BLaER1 treated with 17β-estradiol and CSF1 and Interleukin-3, amounts not matched to agents 10 nM and 100 nM (cell line): ENCODE measurements around the gene PRICKLE1.

Experiments
- H3K27ac ChIP-seq, 11 experiments: shearing (Covaris generic); formaldehyde crosslinking; 2 replicates each; pipeline ENCODE4 v1.8.1; 2022
- H3K27me3 ChIP-seq, 11 experiments: shearing (Covaris generic); formaldehyde crosslinking; 2 replicates each; pipeline ENCODE4 v1.8.1; 2022
- H3K36me3 ChIP-seq, 11 experiments: shearing (Covaris generic); formaldehyde crosslinking; 2 replicates each; pipeline ENCODE4 v1.8.1; 2022
- H3K4me1 ChIP-seq, 10 experiments: shearing (Covaris generic); formaldehyde crosslinking; 2 replicates each; pipeline ENCODE4 v1.8.1; 2022
- H3K4me2 ChIP-seq, 11 experiments: shearing (Covaris generic); formaldehyde crosslinking; 2 replicates each; pipeline ENCODE4 v1.8.1; 2022
- H3K4me3 ChIP-seq, 10 experiments: shearing (Covaris generic); formaldehyde crosslinking; 2 replicates each; pipeline ENCODE4 v1.8.1; 2022
- H3K9ac ChIP-seq, 11 experiments: shearing (Covaris generic); formaldehyde crosslinking; 2 replicates each; pipeline ENCODE4 v1.8.1; 2022
- H3K9me3 ChIP-seq, 11 experiments: shearing (Covaris generic); formaldehyde crosslinking; replicated peaks in 1 of 11; 2 replicates each; pipeline ENCODE4 v1.8.1; 2022
- H4K20me1 ChIP-seq, 11 experiments: shearing (Covaris generic); formaldehyde crosslinking; 2 replicates each; pipeline ENCODE4 v1.8.1; 2022
- Cebpa-rat ChIP-seq, 11 experiments: shearing (Covaris generic); IDR thresholded peaks; 2 replicates each; pipeline ENCODE4 v1.8.1; 2022

The PRICKLE1 gene

GRCh38 chr12:42492267-42492666, 97.3 kb downstream of the PRICKLE1 start:
- Histone ChIP-seq H3K27ac (no peak overlapping the region), H3K4me3 (no peak overlapping the region), H3K9me3 (no peaks in the 10 kb centered on the region), H4K20me1 (no peaks in the 10 kb centered on the region), H3K36me3 (no peaks in the 10 kb centered on the region), H3K9ac (no peak overlapping the region), H3K27me3 (no peaks in the 10 kb centered on the region), H3K4me1 (no peaks in the 10 kb centered on the region), H3K4me2 (no peak overlapping the region)
- no peak for TF ChIP-seq Cebpa-rat (IDR thresholded peaks at IDR 0.05)

GRCh38 chr12:42490261-42490842, 99.2 kb downstream of the PRICKLE1 start:
- peaks cover 0 to 8% (median 3%) of the 10 kb centered on the region in 11 experiments; a peak in 11 of 22 replicates for H3K27me3 ChIP-seq
- no peaks in the 10 kb centered on the region for H3K36me3 ChIP-seq

GRCh38 chr12:42486407-42486806, 103.1 kb downstream of the PRICKLE1 start:
- Histone ChIP-seq H3K4me3 (no peak overlapping the region), H3K9ac (no peak overlapping the region), H3K27ac (no peak overlapping the region), H4K20me1 (peaks cover 0 to 18% (median 0%) of the 10 kb centered on the region in 11 experiments; a peak in 4 of 22 replicates), H3K4me2 (no peak overlapping the region), H3K9me3 (no peaks in the 10 kb centered on the region), H3K4me1 (peaks cover 0 to 20% (median 10%) of the 10 kb centered on the region in 10 experiments; a peak in 13 of 20 replicates), H3K36me3 (no peaks in the 10 kb centered on the region), H3K27me3 (peaks cover 32 to 45% (median 39%) of the 10 kb centered on the region in 11 experiments)
- no peak for TF ChIP-seq Cebpa-rat (IDR thresholded peaks at IDR 0.05)

More at GRCh38 chr12:42490261-42490842, 99.2 kb downstream of the PRICKLE1 start:
- H4K20me1 ChIP-seq, result no peaks in the 10 kb centered on the region
- H3K9me3 ChIP-seq, result no peaks in the 10 kb centered on the region
- H3K27ac ChIP-seq, result no peak overlapping the region
- TF ChIP-seq Cebpa-rat (IDR thresholded peaks at IDR 0.05), result no peak
- H3K4me3 ChIP-seq, result no peak overlapping the region
- no peak overlapping the region for H3K4me2 ChIP-seq
- no peak overlapping the region for H3K9ac ChIP-seq
- no peaks in the 10 kb centered on the region for H3K4me1 ChIP-seq

- H3K27ac ChIP-seq, result no peak overlapping the region
- no peaks in the 10 kb centered on the region for H3K9me3 ChIP-seq
- H3K4me1 ChIP-seq, result peaks cover 0 to 20% (median 10%) of the 10 kb centered on the region in 10 experiments; a peak in 13 of 20 replicates
- H3K36me3 ChIP-seq, result no peaks in the 10 kb centered on the region
- H3K4me3 ChIP-seq, result no peak overlapping the region
- peaks cover 0 to 18% (median 0%) of the 10 kb centered on the region in 11 experiments; a peak in 4 of 22 replicates for H4K20me1 ChIP-seq
- no peak overlapping the region for H3K9ac ChIP-seq
- H3K27me3 ChIP-seq, result peaks cover 32 to 45% (median 39%) of the 10 kb centered on the region in 11 experiments
- no peak overlapping the region for H3K4me2 ChIP-seq
- no peak for TF ChIP-seq Cebpa-rat (IDR thresholded peaks at IDR 0.05)
Measured at GRCh38 chr12:42485823-42486222, 103.7 kb downstream of the PRICKLE1 start.

GRCh38 chr12:42484996-42485395, 104.5 kb downstream of the PRICKLE1 start:
- Histone ChIP-seq H3K27me3 (peaks cover 32 to 45% (median 39%) of the 10 kb centered on the region in 11 experiments), H3K4me2 (peak overlapping the region in 5 of 11 experiments; percentile 98 to 100 (median 99); a peak in 7 of 22 replicates), H3K36me3 (no peaks in the 10 kb centered on the region), H4K20me1 (peaks cover 0 to 18% (median 0%) of the 10 kb centered on the region in 11 experiments; a peak in 4 of 22 replicates), H3K27ac (no peak overlapping the region), H3K9ac (no peak overlapping the region), H3K9me3 (no peaks in the 10 kb centered on the region), H3K4me3 (no peak overlapping the region), H3K4me1 (peaks cover 0 to 20% (median 10%) of the 10 kb centered on the region in 10 experiments; a peak in 13 of 20 replicates)
- no peak for TF ChIP-seq Cebpa-rat (IDR thresholded peaks at IDR 0.05)

GRCh38 chr12:42483521-42483790, 106.1 kb downstream of the PRICKLE1 start:
- Histone ChIP-seq H4K20me1 (peaks cover 0 to 18% (median 0%) of the 10 kb centered on the region in 11 experiments; a peak in 4 of 22 replicates), H3K4me2 (peak overlapping the region; percentile 96 to 100 (median 99)), H3K9me3 (no peaks in the 10 kb centered on the region), H3K36me3 (no peaks in the 10 kb centered on the region), H3K4me3 (peak overlapping the region; percentile 62 to 83 (median 76)), H3K9ac (peak overlapping the region; percentile 39 to 79 (median 72)), H3K27me3 (peaks cover 32 to 45% (median 39%) of the 10 kb centered on the region in 11 experiments), H3K4me1 (peaks cover 0 to 20% (median 10%) of the 10 kb centered on the region in 10 experiments; a peak in 13 of 20 replicates), H3K27ac (peak overlapping the region in 4 of 11 experiments; percentile 9 to 37 (median 20); a peak in 2 of 22 replicates)
- no peak for TF ChIP-seq Cebpa-rat (IDR thresholded peaks at IDR 0.05)

- Histone ChIP-seq H3K27ac (peak overlapping the region in 5 of 11 experiments; percentile 9 to 37 (median 17); a peak in 3 of 22 replicates), H3K36me3 (no peaks in the 10 kb centered on the region), H3K9me3 (no peaks in the 10 kb centered on the region), H4K20me1 (peaks cover 0 to 18% (median 0%) of the 10 kb centered on the region in 11 experiments; a peak in 4 of 22 replicates), H3K9ac (peak overlapping the region; percentile 39 to 79 (median 72)), H3K4me2 (peak overlapping the region; percentile 96 to 100 (median 99)), H3K4me1 (peaks cover 0 to 20% (median 10%) of the 10 kb centered on the region in 10 experiments; a peak in 13 of 20 replicates), H3K4me3 (peak overlapping the region; percentile 62 to 83 (median 76)), H3K27me3 (peaks cover 32 to 45% (median 39%) of the 10 kb centered on the region in 11 experiments)
- TF ChIP-seq Cebpa-rat (IDR thresholded peaks at IDR 0.05), result no peak
Measured at GRCh38 chr12:42482748-42483520, 106.6 kb downstream of the PRICKLE1 start.

GRCh38 chr12:42482041-42482747, 107.4 kb downstream of the PRICKLE1 start:
- Histone ChIP-seq H3K4me1 (peaks cover 0 to 20% (median 10%) of the 10 kb centered on the region in 10 experiments; a peak in 13 of 20 replicates), H3K27me3 (peaks cover 32 to 45% (median 39%) of the 10 kb centered on the region in 11 experiments), H3K9me3 (no peaks in the 10 kb centered on the region), H4K20me1 (peaks cover 0 to 18% (median 0%) of the 10 kb centered on the region in 11 experiments; a peak in 4 of 22 replicates), H3K27ac (no peak overlapping the region), H3K36me3 (no peaks in the 10 kb centered on the region), H3K4me3 (peak overlapping the region; percentile 62 to 83 (median 76)), H3K9ac (peak overlapping the region in 9 of 11 experiments; percentile 58 to 79 (median 72); a peak in 14 of 22 replicates), H3K4me2 (peak overlapping the region; percentile 96 to 100 (median 99))
- no peak for TF ChIP-seq Cebpa-rat (IDR thresholded peaks at IDR 0.05)
